Subcutaneous adipose tissue (tissue), 4 donors: ENCODE results near the gene RNGTT. TPM values are rescaled to one million over a fixed set of nuclear protein-coding genes. Genes with fewer than 3 reads are reported as not detected.

Experiments used
- CTCF ChIP-seq: fragments of 450-650 bp; IDR thresholded peaks from one replicate; pipeline ENCODE4 v1.5.1; 2016; ENCODE audit warnings: low read depth, mild to moderate bottlenecking, control low read depth, antibody characterized with exemption, moderate library complexity
- total RNA-seq, 4 donors: library from RNA; depleted of rRNA; stranded (reverse); fragments of >200 nt; gene quantifications; one replicate each; pipeline ENCODE4 v1.1.0, GENCODE V29; 2016

The RNGTT gene
- total RNA-seq, 4 donors from 2014 or later = 10.2 to 22.3 (median 13.4) TPM

DNA sequence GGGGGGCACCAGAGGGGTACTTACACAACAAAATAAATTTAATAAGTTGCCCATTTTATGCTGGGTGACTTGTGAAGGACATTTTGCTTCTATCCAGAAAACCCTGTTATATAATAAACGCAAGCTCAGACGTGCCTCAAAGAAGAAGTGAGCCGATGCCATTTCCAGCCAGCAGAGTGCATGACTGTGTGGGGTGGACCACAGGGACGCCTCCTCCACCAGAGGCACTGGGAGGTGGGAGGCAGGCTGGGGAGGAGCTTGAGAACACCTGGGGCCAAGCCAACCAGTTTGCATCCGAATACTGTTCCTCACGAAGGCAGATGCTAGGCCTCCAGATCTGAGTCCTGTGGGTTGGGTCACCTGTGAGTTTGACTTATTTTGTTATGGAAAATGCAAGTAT is 363.8 kb downstream of the RNGTT start:
- TF ChIP-seq CTCF = no peak

DNA sequence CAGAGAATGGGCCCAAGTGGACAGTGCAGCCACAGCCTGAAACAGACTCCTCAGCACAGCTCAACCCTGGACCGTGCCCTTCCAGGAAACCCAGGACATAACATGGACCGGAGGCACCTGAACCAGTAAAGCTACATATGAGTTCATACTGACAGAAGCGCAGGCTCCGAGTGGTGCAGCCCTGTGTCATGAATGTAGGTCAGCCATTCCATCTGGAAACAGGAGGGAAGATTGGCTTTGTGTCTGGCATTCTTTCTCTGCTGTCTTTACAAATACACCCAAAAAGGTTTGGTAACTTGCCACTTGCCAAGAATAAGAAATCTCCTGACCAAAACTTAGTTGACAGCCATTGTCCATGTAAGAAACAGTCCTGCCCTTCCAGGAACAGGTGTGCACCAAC is 366.6 kb downstream of the RNGTT start:
- no peak for TF ChIP-seq CTCF

DNA sequence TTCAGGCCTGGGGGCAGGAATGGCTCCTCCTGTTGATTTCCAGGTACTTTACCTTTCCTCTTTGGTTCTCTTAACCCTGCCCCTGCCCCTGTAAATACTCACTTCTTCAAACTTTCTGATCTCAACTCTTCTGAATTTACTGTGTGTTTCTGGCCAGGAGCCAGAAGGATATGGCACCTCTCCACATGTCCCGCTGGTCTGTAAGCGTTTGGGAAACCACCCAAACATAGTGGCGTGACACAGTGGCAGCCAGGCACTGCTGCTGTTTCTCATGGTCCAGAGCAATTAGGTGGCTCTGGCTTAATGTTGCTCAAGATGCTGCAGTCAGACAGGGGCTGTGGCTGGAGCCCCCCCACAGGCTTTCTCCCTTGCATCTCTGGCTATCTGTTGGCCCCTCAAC is 374.5 kb downstream of the RNGTT start:
- TF ChIP-seq CTCF = no peak

- no peak for TF ChIP-seq CTCF
Observed at GRCh38 chr6:88587150-88587520, 376.3 kb downstream of the RNGTT start.

GRCh38 chr6:88586371-88587149 is 376.9 kb downstream of the RNGTT start:
- TF ChIP-seq CTCF = no peak

DNA sequence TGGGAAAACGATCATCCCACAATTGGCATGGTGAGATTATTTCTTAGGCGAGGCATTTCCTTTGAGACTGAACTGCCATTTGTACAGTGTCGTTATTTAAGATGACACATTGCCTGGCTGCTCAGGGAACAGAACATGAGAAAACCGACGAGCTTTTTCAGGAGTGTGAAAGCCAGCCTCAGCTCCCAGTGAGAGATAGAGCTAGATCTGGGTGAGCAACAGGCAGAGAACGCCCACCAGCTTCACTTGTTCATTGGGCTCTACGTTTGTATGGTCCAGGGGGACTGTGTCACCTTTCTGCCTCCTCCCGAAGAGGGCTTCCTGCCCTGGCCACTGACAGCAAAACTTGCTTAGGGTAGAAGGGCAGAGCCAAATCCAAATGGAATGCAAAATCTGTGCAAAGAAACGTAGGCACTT is 378.1 kb downstream of the RNGTT start:
- TF ChIP-seq CTCF = no peak

DNA sequence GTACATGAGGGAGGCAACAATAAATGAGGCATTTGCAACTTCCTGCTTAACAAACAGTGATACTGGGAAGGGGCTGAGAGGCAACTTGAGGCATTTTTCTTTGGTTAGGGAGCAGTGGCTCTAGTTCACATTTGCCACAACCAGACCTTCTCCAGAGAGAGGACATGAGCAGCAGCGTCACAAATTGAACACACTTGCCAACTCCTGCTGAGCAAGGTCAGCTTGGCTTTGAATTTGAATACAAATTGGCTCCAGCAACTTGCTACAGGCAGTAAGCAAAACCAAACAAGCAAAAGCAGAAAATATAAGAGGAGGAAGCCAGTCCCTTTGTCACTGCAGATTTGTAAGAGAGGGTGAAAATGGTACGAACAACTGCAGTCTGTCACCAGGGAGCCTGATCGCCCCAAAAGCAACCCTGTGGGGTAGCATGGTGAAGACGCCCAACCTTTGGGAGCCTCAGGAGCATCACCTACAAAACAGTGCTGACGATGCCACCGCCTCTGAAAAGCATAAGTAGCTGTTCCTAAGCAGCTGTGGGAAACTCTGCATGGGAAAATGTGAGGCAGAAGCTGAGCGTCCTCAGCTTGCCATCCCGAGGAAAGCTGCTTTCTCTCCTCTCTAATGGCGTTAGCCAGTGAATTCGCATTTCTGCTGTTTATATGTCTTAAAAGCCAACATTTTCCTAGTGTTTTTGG is 378.7 kb downstream of the RNGTT start:
- no peak for TF ChIP-seq CTCF
